Fibroblast of lung (primary cell): ENCODE measurements around the gene PMP22. TPM values are rescaled to one million over a fixed set of nuclear protein-coding genes. Genes with fewer than 3 reads are reported as not detected.

Source experiments
- DNase-seq, 2 donors: peaks; one replicate each; pipeline versions ENCODE4 v3.0.0 to v3.0.0-alpha.2; 2010; ENCODE audit warnings: low read depth in 2 of 2
- H2AFZ ChIP-seq: 2 replicates; pipeline ENCODE4 v1.5.1; 2012; ENCODE audit warnings: low read length, control low read depth, inconsistent platforms
- H3K27ac ChIP-seq: 2 replicates; pipeline ENCODE4 v1.5.1; 2011; ENCODE audit warnings: low read length, control low read depth; ENCODE audit not compliant: insufficient read depth
- H3K27me3 ChIP-seq: 2 replicates; pipeline ENCODE4 v1.5.1; 2011; ENCODE audit warnings: mild to moderate bottlenecking, low read length; ENCODE audit not compliant: control insufficient read depth, insufficient read depth
- H3K36me3 ChIP-seq: 2 replicates; pipeline ENCODE4 v1.5.1; 2011; ENCODE audit warnings: low read length; ENCODE audit not compliant: control insufficient read depth, insufficient read depth
- H3K4me1 ChIP-seq: 2 replicates; pipeline ENCODE4 v1.5.1; 2011; ENCODE audit warnings: low read length; ENCODE audit not compliant: control insufficient read depth, insufficient read depth; ENCODE audit errors: extremely low read depth
- H3K4me2 ChIP-seq: 2 replicates; pipeline ENCODE4 v1.5.1; 2011; ENCODE audit warnings: low read length, control low read depth; ENCODE audit not compliant: insufficient read depth; ENCODE audit errors: extremely low read depth
- H3K4me3 ChIP-seq, 4 experiments: fragments of 200-600 bp in 1 of 4; sonication (generic) in 1 of 4; replicated peaks in 1 of 4; 2 replicates each; pipeline ENCODE4 v1.5.1; 2011 to 2016; ENCODE audit warnings: low read length in 4 of 4, low read depth in 3 of 4, mild to moderate bottlenecking in 3 of 4, control low read depth in 2 of 4, inconsistent platforms in 1 of 4, mixed read lengths in 1 of 4; ENCODE audit not compliant: insufficient read depth in 1 of 4; ENCODE audit errors: control extremely low read depth in 1 of 4
- H3K79me2 ChIP-seq: 2 replicates; pipeline ENCODE4 v1.5.1; 2012; ENCODE audit warnings: mild to moderate bottlenecking, low read length, inconsistent platforms; ENCODE audit not compliant: control insufficient read depth, insufficient read depth
- H3K9ac ChIP-seq: 2 replicates; pipeline ENCODE4 v1.5.1; 2011; ENCODE audit warnings: mild to moderate bottlenecking, low read length, control low read depth; ENCODE audit not compliant: insufficient read depth
- H3K9me3 ChIP-seq: 2 replicates; pipeline ENCODE4 v1.5.1; 2012; ENCODE audit warnings: low read depth, low read length; ENCODE audit not compliant: control insufficient read depth, insufficient read depth
- H4K20me1 ChIP-seq: 2 replicates; pipeline ENCODE4 v1.5.1; 2011; ENCODE audit warnings: low read length; ENCODE audit not compliant: control insufficient read depth, insufficient read depth; ENCODE audit errors: extremely low read depth
- EZH2 ChIP-seq: IDR thresholded peaks from 2 replicates; pipeline ENCODE4 v1.5.1; 2012; ENCODE audit warnings: low read length, control low read depth, mild to moderate bottlenecking; ENCODE audit errors: missing control alignments
- polyA plus RNA-seq, 2 donors: library from polyadenylated mRNA; depleted of rRNA in 1 of 2; stranded (reverse) in 1 of 2; unstranded in 1 of 2; fragments of >200 nt; gene quantifications; 2 replicates each; pipeline ENCODE4 v1.2.1, GENCODE V29; 2011 to 2012; ENCODE audit warnings: missing spikeins in 1 of 2
- total RNA-seq: library from RNA; depleted of rRNA; stranded (reverse); fragments of >200 nt; gene quantifications from 2 replicates; pipeline ENCODE4 v1.2.1, GENCODE V29; 2014
- TF ChIP-seq, protein P1 (sequence below), 2 donors: IDR thresholded peaks in 1 of 2; conservative IDR thresholded peaks in 1 of 2; 1 replicate in 1 of 2; 2 replicates in 1 of 2; pipeline ENCODE4 v1.5.1; 2011 to 2012; ENCODE audit warnings: low read length in 2 of 2, control low read depth in 1 of 2, inconsistent platforms in 1 of 2, low read depth in 1 of 2, mild to moderate bottlenecking in 1 of 2

Gene PMP22
- total and polyA plus RNA-seq, 2 donors (not counting 1 experiment from before 2014, with no cell fraction given) = 74.0 to 269 TPM

DNA sequence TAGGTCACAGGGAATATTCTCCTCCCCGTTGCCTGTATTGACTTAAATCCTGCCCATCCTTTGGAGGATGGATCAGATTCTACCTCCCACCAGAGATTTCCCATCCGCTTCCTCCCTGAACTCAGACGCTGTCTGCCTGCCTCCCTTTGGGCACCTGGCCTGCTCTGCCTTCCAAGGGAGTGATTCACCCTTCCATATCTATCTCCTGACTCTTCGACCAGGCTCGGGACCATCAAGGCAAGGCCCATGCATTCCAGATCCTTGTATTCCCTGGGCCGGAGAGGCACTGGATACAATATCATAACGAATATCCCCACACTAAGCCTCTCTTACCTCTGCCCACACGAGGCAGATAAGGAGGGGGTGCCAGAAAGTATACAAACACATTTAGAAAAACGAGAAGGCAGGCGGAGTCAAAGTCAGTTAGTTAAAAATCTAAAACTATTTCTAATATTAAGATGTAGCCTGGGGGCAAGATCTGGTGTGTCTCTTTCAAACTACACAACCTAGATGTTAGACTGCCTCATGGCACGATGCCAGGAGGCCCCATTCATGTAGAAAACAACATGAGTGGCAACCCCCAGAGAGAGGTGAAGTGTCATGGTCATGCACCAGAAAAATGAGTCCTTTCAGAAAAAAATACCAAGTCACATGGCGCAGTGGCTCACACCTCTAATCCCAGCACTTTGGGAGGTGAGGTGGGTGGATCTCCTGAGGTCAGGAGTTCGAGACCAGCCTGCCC lies 9.2 kb downstream of the PMP22 start:
- Histone ChIP-seq H2AFZ (no peak overlapping the region), H3K4me3 (no peak overlapping the region), H3K79me2 (peaks cover 46% of the 10 kb centered on the region), H3K4me1 (peaks cover 21% of the 10 kb centered on the region), H3K27ac (no peak overlapping the region), H3K4me2 (no peak overlapping the region), H3K36me3 (peaks cover 19% of the 10 kb centered on the region), H3K27me3 (no peaks in the 10 kb centered on the region), H4K20me1 (no peaks in the 10 kb centered on the region), H3K9me3 (no peaks in the 10 kb centered on the region), H3K9ac (no peak overlapping the region)
- TF ChIP-seq, protein P1, sequence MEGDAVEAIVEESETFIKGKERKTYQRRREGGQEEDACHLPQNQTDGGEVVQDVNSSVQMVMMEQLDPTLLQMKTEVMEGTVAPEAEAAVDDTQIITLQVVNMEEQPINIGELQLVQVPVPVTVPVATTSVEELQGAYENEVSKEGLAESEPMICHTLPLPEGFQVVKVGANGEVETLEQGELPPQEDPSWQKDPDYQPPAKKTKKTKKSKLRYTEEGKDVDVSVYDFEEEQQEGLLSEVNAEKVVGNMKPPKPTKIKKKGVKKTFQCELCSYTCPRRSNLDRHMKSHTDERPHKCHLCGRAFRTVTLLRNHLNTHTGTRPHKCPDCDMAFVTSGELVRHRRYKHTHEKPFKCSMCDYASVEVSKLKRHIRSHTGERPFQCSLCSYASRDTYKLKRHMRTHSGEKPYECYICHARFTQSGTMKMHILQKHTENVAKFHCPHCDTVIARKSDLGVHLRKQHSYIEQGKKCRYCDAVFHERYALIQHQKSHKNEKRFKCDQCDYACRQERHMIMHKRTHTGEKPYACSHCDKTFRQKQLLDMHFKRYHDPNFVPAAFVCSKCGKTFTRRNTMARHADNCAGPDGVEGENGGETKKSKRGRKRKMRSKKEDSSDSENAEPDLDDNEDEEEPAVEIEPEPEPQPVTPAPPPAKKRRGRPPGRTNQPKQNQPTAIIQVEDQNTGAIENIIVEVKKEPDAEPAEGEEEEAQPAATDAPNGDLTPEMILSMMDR (conservative IDR thresholded peaks at IDR 0.05 in 1 of 2, IDR thresholded peaks at IDR 0.05 in 1 of 2; ENCODE audit: low read depth in 1 of 2, low read length in 2 of 2) = no peak
- TF ChIP-seq EZH2 = no peak
- peak in 1 of 2 donors; percentile 89 for DNase-seq

DNA sequence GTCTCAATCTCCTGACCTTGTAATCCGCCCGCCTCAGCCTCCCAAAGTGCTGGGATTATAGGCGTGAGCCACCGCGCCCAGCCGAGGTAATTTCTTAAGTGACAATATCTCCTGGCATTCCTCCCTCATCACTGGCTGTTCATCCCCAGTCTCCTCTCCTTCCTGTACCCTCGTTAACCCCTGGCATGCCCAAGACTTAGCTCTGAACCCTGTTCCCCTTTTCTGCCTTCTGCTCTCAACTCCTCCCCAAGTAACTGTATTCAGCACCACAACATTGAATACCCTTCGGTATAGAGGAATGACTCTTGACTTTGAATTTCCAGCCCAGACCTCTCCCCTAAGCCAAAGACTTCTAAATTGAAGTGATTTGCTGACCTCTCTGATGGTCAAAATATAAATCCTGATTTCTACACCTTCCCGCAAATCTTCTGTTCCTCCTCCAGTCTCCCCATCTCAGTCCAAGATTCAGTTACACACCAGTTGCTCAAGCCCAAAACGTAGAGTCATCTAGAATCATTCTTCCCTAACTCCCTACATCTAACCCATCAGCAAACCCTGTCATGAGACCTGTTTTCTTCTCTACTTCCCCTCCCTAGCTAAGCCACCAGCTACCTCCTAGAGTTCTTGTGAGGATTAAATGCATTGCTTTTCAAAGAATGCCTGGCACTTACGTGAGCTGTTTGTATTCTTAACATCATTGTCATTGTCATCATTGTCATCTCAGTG lies 14.8 kb downstream of the PMP22 start:
- H3K4me1 ChIP-seq = no peaks in the 10 kb centered on the region
- DNase-seq = no peak
- H3K9me3 ChIP-seq = no peaks in the 10 kb centered on the region
- H3K9ac ChIP-seq = no peak overlapping the region
- H2AFZ ChIP-seq = no peak overlapping the region
- H3K4me2 ChIP-seq = no peak overlapping the region
- no peak overlapping the region for H3K27ac ChIP-seq
- peaks cover 12% of the 10 kb centered on the region for H3K36me3 ChIP-seq
- peaks cover 50% of the 10 kb centered on the region for H3K79me2 ChIP-seq
- H3K4me3 ChIP-seq = no peak overlapping the region
- no peaks in the 10 kb centered on the region for H4K20me1 ChIP-seq
- TF ChIP-seq, protein P1 (conservative IDR thresholded peaks at IDR 0.05 in 1 of 2, IDR thresholded peaks at IDR 0.05 in 1 of 2; ENCODE audit: low read depth in 1 of 2, low read length in 2 of 2) = no peak
- no peak for TF ChIP-seq EZH2
- H3K27me3 ChIP-seq = no peaks in the 10 kb centered on the region

DNA sequence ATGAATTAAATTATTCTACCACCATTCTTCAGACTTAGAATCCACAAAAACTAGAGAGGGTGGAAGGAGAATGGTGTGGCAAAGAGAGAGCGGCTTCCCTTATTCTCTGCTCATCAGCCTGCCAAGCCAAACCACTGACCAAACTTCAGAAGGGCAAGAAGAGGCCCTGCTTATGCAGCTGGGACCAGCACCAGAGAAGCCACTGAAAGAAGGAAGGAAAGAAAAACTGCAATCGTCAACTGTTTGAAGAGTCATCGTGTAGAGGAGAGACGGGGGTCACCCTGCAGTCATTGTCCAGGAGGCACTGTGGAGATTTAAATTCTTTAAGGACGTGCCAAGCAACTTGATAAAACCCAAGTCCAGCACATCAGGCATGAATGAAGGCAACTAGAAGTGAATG lies 15.6 kb downstream of the PMP22 start:
- no peak overlapping the region for H2AFZ ChIP-seq
- H3K9ac ChIP-seq = no peak overlapping the region
- H3K4me2 ChIP-seq = no peak overlapping the region
- H3K4me1 ChIP-seq = no peaks in the 10 kb centered on the region
- H3K79me2 ChIP-seq = peaks cover 52% of the 10 kb centered on the region
- H3K27ac ChIP-seq = no peak overlapping the region
- no peak overlapping the region for H3K4me3 ChIP-seq
- H3K36me3 ChIP-seq = peaks cover 9% of the 10 kb centered on the region
- TF ChIP-seq EZH2 = no peak
- TF ChIP-seq, protein P1 (conservative IDR thresholded peaks at IDR 0.05 in 1 of 2, IDR thresholded peaks at IDR 0.05 in 1 of 2; ENCODE audit: low read depth in 1 of 2, low read length in 2 of 2) = no peak
- H4K20me1 ChIP-seq = no peaks in the 10 kb centered on the region
- H3K27me3 ChIP-seq = no peaks in the 10 kb centered on the region
- no peaks in the 10 kb centered on the region for H3K9me3 ChIP-seq
- DNase-seq = no peak
